SK-N-MC (cell line): ENCODE results near the gene ATXN1.

ENCODE experiments used
- DNase-seq: peaks from one replicate; pipeline ENCODE4 v3.0.0-alpha.2; 2011; ENCODE audit warnings: low read depth, low spot score
- H3K27ac ChIP-seq: fragments of 200-600 bp; sonication (generic); 2 replicates; pipeline ENCODE4 v1.5.1; 2016; ENCODE audit warnings: mixed run types
- H3K36me3 ChIP-seq: fragments of 200-600 bp; sonication (generic); 2 replicates; pipeline ENCODE4 v1.6.1; 2017; ENCODE audit warnings: antibody characterized with exemption, low read length, mixed read lengths; ENCODE audit not compliant: insufficient read depth
- H3K4me3 ChIP-seq: fragments of 200-600 bp; sonication (generic); 2 replicates; pipeline ENCODE4 v1.5.1; 2016
- H3K9ac ChIP-seq: fragments of 200-600 bp; sonication (generic); 2 replicates; pipeline ENCODE4 v1.8.0; 2017; ENCODE audit warnings: mixed run types, mixed read lengths; ENCODE audit not compliant: insufficient read length
- H3K9me3 ChIP-seq: fragments of 200-600 bp; sonication (generic); 2 replicates; pipeline ENCODE4 v1.6.1; 2017; ENCODE audit warnings: low read depth, mild to moderate bottlenecking, antibody characterized with exemption, low read length, moderate library complexity, mixed read lengths
- EZH2 ChIP-seq: fragments of 200-600 bp; sonication (generic); IDR thresholded peaks from one replicate; pipeline ENCODE4 v1.6.1; 2017; ENCODE audit warnings: antibody characterized with exemption
- FOXP2 ChIP-seq: optimal IDR thresholded peaks from 2 replicates; pipeline ENCODE3; 2011; ENCODE audit warnings: mild to moderate bottlenecking, moderate library complexity; ENCODE audit not compliant: insufficient read depth; ENCODE audit errors: extremely low read length, control extremely low read depth
- POLR2AphosphoS5 ChIP-seq: IDR thresholded peaks from 2 replicates; pipeline ENCODE4 v1.6.1; 2012; ENCODE audit warnings: mild to moderate bottlenecking, low read depth, low read length, borderline replicate concordance

ATXN1 gene

DNA sequence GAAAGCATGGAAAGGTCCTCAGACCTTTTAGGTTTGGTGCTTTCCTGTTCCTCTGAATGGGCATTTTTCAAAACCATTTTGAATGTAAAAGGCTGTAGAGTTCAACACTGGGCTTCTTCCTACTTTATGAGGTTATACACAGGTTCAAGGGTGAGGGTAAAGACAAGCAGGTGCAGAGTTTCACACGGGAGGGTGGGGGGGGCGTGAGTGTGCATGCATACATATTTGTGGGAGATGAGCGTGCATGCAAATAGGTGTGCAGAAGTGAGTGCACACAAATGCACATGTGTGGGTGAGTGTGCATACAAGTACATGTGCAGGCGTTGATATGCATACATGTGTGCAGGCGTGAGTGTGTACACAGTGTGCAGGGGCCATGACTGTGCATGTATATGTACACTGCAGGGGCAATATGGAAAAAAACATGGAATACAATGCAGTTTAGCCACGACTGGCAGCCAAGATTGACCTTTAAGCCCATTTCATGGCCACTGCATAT is 339.7 kb downstream of the ATXN1 start:
- no peaks in the 10 kb centered on the region for H3K36me3 ChIP-seq
- H3K9ac ChIP-seq: no peak overlapping the region
- DNase-seq: no peak
- no peak for TF ChIP-seq POLR2AphosphoS5
- no peak for TF ChIP-seq EZH2
- no peak for TF ChIP-seq FOXP2
- no peaks in the 10 kb centered on the region for H3K9me3 ChIP-seq
- H3K4me3 ChIP-seq: no peak overlapping the region
- no peak overlapping the region for H3K27ac ChIP-seq

DNA sequence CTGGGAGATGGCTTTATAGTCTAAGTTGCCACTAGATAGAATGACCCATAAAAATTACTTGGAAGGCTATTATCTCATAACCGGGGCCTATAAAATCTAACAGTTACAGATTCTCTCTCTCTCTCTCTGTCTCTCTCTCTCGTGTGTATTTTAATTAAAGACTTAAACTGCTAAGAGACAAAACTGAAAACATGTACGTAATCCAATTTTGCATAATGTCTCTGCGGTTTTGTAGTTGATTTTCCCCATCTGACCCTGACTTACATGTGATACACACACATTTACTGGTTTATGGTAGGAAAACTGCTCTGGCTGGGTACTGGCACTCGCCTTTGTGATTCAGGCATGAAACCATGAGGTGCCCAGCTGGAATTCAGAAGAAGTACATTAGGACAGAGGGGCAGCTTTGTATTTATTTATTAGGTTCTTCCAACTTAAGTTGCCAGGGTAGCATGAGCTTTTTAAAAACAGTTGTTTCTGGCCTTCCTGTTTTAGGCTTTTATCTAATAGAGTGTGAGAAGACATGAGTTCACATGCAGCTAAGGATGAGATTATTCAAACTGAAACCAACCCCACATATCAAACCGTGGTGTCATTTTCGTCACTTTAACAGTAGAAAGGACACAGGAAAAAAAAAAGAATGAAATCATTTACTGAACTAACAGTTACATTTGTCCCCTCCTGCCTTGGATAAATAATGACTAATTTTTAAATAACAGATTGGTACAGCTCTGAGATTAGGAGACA is 340.4 kb downstream of the ATXN1 start:
- Histone ChIP-seq H3K36me3 (no peaks in the 10 kb centered on the region), H3K9me3 (no peaks in the 10 kb centered on the region), H3K9ac (peak overlapping the region; percentile 31), H3K4me3 (no peak overlapping the region; the same call in 1 of the 2 replicates), H3K27ac (peak overlapping the region; percentile 30; the same call in 1 of the 2 replicates)
- TF ChIP-seq FOXP2: no peak
- no peak for TF ChIP-seq EZH2
- TF ChIP-seq POLR2AphosphoS5: no peak
- DNase-seq: no peak

DNA sequence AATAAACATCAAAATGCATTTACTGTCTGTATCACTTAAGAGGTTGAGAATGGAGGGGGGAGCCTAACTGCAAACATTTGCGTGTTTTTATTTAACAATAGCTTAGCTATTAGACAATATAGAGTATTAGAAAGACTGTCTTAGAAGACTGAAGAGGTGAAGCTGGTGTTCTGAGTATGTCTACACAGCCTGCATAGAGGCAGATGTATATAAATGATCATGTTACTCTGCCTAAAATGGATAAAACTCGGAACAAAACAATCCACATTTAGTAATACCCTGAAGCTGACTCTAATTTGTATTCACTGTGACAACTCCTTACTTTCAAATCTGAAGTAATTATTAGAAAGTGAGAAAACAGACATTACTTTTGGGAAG is 340.9 kb downstream of the ATXN1 start:
- Histone ChIP-seq H3K9me3 (no peaks in the 10 kb centered on the region), H3K4me3 (no peak overlapping the region; the same call in 1 of the 2 replicates), H3K27ac (peak overlapping the region; percentile 30; the same call in 1 of the 2 replicates), H3K9ac (peak overlapping the region; percentile 31), H3K36me3 (no peaks in the 10 kb centered on the region)
- DNase-seq: no peak
- TF ChIP-seq POLR2AphosphoS5 (no peak), FOXP2 (no peak), EZH2 (no peak)

DNA sequence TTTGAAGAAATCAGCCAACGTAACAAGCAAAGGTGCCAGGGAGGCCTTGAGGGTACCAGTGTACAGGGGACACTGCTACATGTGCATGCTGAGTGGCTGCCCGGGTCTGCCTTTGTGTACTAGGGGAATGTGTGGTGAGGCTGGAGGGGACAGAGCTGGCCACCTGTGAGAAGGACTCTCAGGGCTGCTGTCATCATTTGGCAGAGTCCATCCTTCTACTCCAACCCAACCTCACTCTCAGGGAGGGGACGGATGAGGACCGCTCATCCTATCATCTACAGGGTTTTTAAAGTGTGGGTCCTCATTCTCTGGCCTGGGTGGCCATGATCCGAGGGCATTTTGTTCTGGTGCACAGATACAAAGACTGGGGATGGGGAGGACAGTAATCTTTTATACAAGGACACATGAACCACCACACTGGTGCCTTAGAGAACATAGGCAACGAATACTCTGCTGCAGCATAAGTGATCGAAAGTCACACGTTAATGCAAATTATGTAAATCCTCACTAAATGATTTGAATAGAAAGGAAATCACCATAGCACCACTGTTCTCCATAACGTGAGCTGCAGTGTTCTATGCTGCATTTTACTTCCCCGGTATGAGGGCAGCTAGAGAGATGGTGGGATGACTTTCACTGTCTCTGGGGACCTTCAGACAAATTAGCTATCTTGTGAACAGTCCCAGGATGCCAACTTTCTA is 341.5 kb downstream of the ATXN1 start:
- Histone ChIP-seq H3K27ac (no peak overlapping the region), H3K4me3 (no peak overlapping the region), H3K9ac (no peak overlapping the region), H3K36me3 (no peaks in the 10 kb centered on the region), H3K9me3 (no peaks in the 10 kb centered on the region)
- TF ChIP-seq POLR2AphosphoS5: no peak
- no peak for TF ChIP-seq FOXP2
- no peak for TF ChIP-seq EZH2
- no peak for DNase-seq

DNA sequence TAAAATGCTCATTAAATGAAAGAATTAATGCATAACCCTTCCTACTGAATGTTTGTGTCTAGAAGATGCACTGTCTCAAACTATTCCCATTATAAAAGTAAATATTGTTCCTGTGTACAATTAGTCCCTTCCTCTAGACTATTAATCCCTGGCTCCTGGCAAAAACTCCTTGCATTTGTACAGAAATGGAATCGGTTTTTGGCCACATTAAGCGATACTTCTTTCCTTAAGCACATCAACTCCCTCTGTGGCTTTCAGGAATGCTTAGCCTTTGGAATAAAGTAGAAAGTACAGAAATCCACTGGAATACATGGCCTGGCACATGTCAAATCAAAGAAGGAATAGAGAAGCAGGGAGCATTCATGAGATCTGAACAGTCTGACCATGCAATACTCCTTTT is 343.1 kb downstream of the ATXN1 start:
- Histone ChIP-seq H3K9me3 (no peaks in the 10 kb centered on the region), H3K27ac (no peak overlapping the region), H3K9ac (no peak overlapping the region), H3K4me3 (no peak overlapping the region), H3K36me3 (no peaks in the 10 kb centered on the region)
- no peak for DNase-seq
- TF ChIP-seq FOXP2: no peak
- TF ChIP-seq POLR2AphosphoS5: no peak
- no peak for TF ChIP-seq EZH2

DNA sequence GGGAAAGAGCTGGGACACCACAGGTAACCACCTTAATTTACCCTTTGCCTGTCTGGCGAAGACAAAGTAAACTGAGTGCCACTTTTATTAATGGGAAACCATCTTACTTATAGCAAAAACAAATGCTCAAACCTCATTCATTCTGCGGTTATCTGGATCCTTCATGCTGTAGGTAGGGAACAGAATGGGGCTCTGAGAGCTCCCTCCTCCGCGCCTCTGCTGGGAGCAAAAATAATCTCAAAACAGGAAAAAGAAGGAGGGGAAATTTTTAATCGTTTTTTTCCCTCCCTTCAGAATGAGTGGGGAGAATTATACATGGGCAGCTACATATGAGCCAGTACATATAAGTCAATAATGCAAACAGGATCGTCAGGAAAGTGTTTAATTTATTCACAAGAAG is 345.6 kb downstream of the ATXN1 start:
- no peak for DNase-seq
- no peak overlapping the region for H3K4me3 ChIP-seq
- no peak overlapping the region for H3K9ac ChIP-seq
- H3K9me3 ChIP-seq: no peaks in the 10 kb centered on the region
- no peaks in the 10 kb centered on the region for H3K36me3 ChIP-seq
- TF ChIP-seq FOXP2 (no peak), POLR2AphosphoS5 (no peak), EZH2 (no peak)
- H3K27ac ChIP-seq: no peak overlapping the region

DNA sequence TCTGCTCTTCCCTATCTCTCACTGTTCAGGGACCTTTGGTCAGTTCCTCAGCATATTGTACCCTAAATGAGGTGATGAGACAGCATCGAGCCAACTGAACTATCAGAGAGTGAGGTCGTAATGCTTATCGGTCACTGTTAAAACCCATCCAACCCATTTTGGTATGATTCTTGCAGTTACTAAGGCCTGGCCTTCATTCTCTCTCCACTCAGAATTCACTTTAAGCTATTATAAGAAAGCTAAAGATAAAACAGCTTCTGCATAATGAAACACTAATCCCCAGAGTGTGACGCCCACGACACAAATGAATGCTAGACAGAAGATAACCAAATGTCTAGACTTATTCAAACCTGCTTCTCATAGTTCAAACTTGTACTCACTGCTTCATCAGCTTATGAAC is 347.1 kb downstream of the ATXN1 start:
- TF ChIP-seq FOXP2: no peak
- TF ChIP-seq EZH2: no peak
- no peak for TF ChIP-seq POLR2AphosphoS5
- no peak for DNase-seq
- H3K9me3 ChIP-seq: no peaks in the 10 kb centered on the region
- H3K27ac ChIP-seq: no peak overlapping the region
- no peak overlapping the region for H3K4me3 ChIP-seq
- no peaks in the 10 kb centered on the region for H3K36me3 ChIP-seq
- no peak overlapping the region for H3K9ac ChIP-seq

DNA sequence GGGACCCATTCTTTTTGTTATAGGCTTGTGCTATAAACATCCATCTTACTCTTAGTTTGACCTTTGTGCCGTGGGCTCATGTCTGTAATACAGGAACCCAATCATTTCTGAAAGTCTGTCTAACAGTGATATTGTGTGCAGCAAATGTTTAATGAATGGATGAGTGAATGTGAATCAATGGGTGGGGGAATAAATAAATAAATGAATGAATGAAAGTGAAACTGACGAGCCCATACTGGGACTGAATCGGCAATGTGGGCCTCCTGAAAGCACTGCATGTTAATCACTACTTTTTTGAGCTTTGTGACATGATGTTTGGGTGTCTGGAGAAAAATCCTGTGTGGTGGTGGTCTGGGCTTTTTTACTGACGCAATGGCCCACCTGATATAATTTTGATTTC is 347.9 kb downstream of the ATXN1 start:
- Histone ChIP-seq H3K4me3 (no peak overlapping the region), H3K9me3 (no peaks in the 10 kb centered on the region), H3K36me3 (no peaks in the 10 kb centered on the region), H3K27ac (no peak overlapping the region), H3K9ac (no peak overlapping the region)
- DNase-seq: no peak
- no peak for TF ChIP-seq EZH2
- TF ChIP-seq POLR2AphosphoS5: no peak

DNA sequence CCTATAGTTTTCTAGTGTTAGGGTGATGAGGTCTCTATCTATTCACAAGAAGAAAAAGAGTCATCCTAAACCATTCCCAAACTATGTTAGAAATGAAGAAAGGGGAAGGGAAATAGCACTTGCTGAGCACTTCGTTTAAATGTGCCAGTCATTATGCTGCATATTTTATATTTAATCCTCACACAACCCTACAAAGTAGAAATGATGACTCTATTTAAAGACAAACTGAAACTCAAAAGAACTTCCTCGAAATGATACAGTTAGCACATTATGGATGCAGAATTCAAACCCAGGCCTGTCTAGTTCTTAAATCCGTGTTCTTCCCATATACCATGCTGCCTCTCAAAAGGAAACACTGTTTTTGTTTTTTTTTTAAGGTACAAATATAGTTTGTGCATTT is 348.3 kb downstream of the ATXN1 start:
- Histone ChIP-seq H3K4me3 (no peak overlapping the region), H3K9me3 (no peaks in the 10 kb centered on the region), H3K9ac (no peak overlapping the region), H3K27ac (no peak overlapping the region), H3K36me3 (no peaks in the 10 kb centered on the region)
- TF ChIP-seq POLR2AphosphoS5 (no peak), EZH2 (no peak), FOXP2 (no peak)
- no peak for DNase-seq
